ENCODE results near the gene RCL1. TPM values are rescaled to one million over a fixed set of nuclear protein-coding genes. Genes with fewer than 3 reads are reported as not detected.

RCL1 gene
- polyA plus RNA-seq, 3 donors = 2.2 to 3.0 (median 3.0) TPM

- H3K4me1 ChIP-seq (ENCODE audit: control insufficient read depth in 1 of 2, insufficient read depth in 2 of 2, low read length in 2 of 2) = no peaks in the 10 kb centered on the region
- no CpG with 5 or more reads among the region's 3 CpGs for WGBS (ENCODE audit: insufficient coverage)
- DNase-seq = no peak
- H3K36me3 ChIP-seq (replicated peaks in 1 of 2; ENCODE audit: control insufficient read depth in 1 of 2, insufficient read depth in 2 of 2, low read length in 2 of 2) = peaks cover 0 to 4% of the 10 kb centered on the region in 2 donors
- no peak overlapping the region for H3K27ac Mint-ChIP-seq
- H3K9me3 ChIP-seq (replicated peaks in 1 of 2; ENCODE audit: control insufficient read depth in 1 of 2, insufficient read depth in 1 of 2, low read length in 2 of 2) = no peaks in the 10 kb centered on the region
- no peak overlapping the region for H3K27ac ChIP-seq (ENCODE audit: low read depth in 1 of 2, low read length in 2 of 2)
- no peak overlapping the region for H3K4me3 Mint-ChIP-seq
- no peak overlapping the region for H3K4me2 ChIP-seq (replicated peaks; ENCODE audit: extremely low read depth, low read length, poor library complexity, severe bottlenecking)
- H2AFZ ChIP-seq (ENCODE audit: insufficient read depth, low read depth, low read length, poor library complexity, severe bottlenecking) = no peak overlapping the region
- no peaks in the 10 kb centered on the region for H3K9me3 Mint-ChIP-seq
- H4K20me1 ChIP-seq (ENCODE audit: insufficient read depth, low read length) = no peaks in the 10 kb centered on the region
- peaks cover 19 to 31% of the 10 kb centered on the region in 2 donors for H3K36me3 Mint-ChIP-seq
- intact Hi-C loops (cut with micrococcal nuclease) = no loop called here
- no peaks in the 10 kb centered on the region for H3K27me3 Mint-ChIP-seq (ENCODE audit: low read depth in 3 of 3)
- H3K27me3 ChIP-seq (ENCODE audit: control insufficient read depth in 2 of 2, insufficient read depth in 2 of 2, low read length in 2 of 2) = no peaks in the 10 kb centered on the region
- no peak overlapping the region for H3K9ac ChIP-seq (ENCODE audit: insufficient read depth, low read length, poor library complexity, severe bottlenecking)
- H3K4me1 Mint-ChIP-seq = peaks cover 5% of the 10 kb centered on the region
- H3K79me2 ChIP-seq (ENCODE audit: insufficient read depth, low read length) = no peaks in the 10 kb centered on the region
- H3K4me3 ChIP-seq (replicated peaks in 1 of 3; ENCODE audit: low read depth in 2 of 3, low read length in 3 of 3) = no peak overlapping the region
- TF ChIP-seq CTCF (IDR thresholded peaks at IDR 0.05) = no peak
These were observed 39.2 kb downstream of the RCL1 start for GRCh38 chr9:4831944-4832343.

GRCh38 chr9:4832786-4833579 lies 40.2 kb downstream of the RCL1 start:
- Mint-ChIP-seq H3K9me3 (no peaks in the 10 kb centered on the region), H3K27ac (no peak overlapping the region), H3K27me3 (ENCODE audit: low read depth in 3 of 3) (no peaks in the 10 kb centered on the region), H3K4me1 (peaks cover 5% of the 10 kb centered on the region), H3K4me3 (no peak overlapping the region), H3K36me3 (peaks cover 13 to 25% of the 10 kb centered on the region in 2 donors)
- peak in 2 of 3 donors; percentile 5 to 31 for DNase-seq
- H3K4me2 ChIP-seq (replicated peaks; ENCODE audit: extremely low read depth, low read length, poor library complexity, severe bottlenecking) = no peak overlapping the region
- H3K36me3 ChIP-seq (replicated peaks in 1 of 2; ENCODE audit: control insufficient read depth in 1 of 2, insufficient read depth in 2 of 2, low read length in 2 of 2) = no peaks in the 10 kb centered on the region
- no peaks in the 10 kb centered on the region for H3K79me2 ChIP-seq (ENCODE audit: insufficient read depth, low read length)
- no peak overlapping the region for H3K9ac ChIP-seq (ENCODE audit: insufficient read depth, low read length, poor library complexity, severe bottlenecking)
- no peaks in the 10 kb centered on the region for H3K4me1 ChIP-seq (ENCODE audit: control insufficient read depth in 1 of 2, insufficient read depth in 2 of 2, low read length in 2 of 2)
- intact Hi-C loops (cut with micrococcal nuclease) = no loop called here
- H3K27ac ChIP-seq (ENCODE audit: low read depth in 1 of 2, low read length in 2 of 2) = no peak overlapping the region
- no peak overlapping the region for H2AFZ ChIP-seq (ENCODE audit: insufficient read depth, low read depth, low read length, poor library complexity, severe bottlenecking)
- no CpG with 5 or more reads among the region's 7 CpGs for WGBS (ENCODE audit: insufficient coverage)
- H3K9me3 ChIP-seq (replicated peaks in 1 of 2; ENCODE audit: control insufficient read depth in 1 of 2, insufficient read depth in 1 of 2, low read length in 2 of 2) = no peaks in the 10 kb centered on the region
- H3K27me3 ChIP-seq (ENCODE audit: control insufficient read depth in 2 of 2, insufficient read depth in 2 of 2, low read length in 2 of 2) = no peaks in the 10 kb centered on the region
- H3K4me3 ChIP-seq (replicated peaks in 1 of 3; ENCODE audit: low read depth in 2 of 3, low read length in 3 of 3) = no peak overlapping the region
- H4K20me1 ChIP-seq (ENCODE audit: insufficient read depth, low read length) = no peaks in the 10 kb centered on the region
- no peak for TF ChIP-seq CTCF (IDR thresholded peaks at IDR 0.05)
